HFFc6 (cell line): ENCODE results near the gene SURF2. TPM values are rescaled to one million over a fixed set of nuclear protein-coding genes. Genes with fewer than 3 reads are reported as not detected.
A peak's percentile ranks its signal among the peaks of the same experiment; 100 is the strongest.
"Not testable (repeated sequence)": the region's sequence is repeated elsewhere in the genome, so short reads cannot be mapped to it uniquely, and the experiment has no call there.

Source experiments
- DNase-seq: peaks from one replicate; pipeline ENCODE4 v3.0.0-alpha.2; 2018
- H3K27ac Mint-ChIP-seq: 2 replicates; pipeline ENCODE4 v1.8.0; 2020; ENCODE audit warnings: mild to moderate bottlenecking, mixed read lengths
- H3K27me3 Mint-ChIP-seq: 2 replicates; pipeline ENCODE4 v1.8.0; 2021; ENCODE audit warnings: mild to moderate bottlenecking, moderate library complexity, mixed read lengths; ENCODE audit not compliant: insufficient read depth
- H3K36me3 Mint-ChIP-seq: 2 replicates; pipeline ENCODE4 v1.8.0; 2021; ENCODE audit warnings: low read depth, mixed read lengths
- H3K4me1 Mint-ChIP-seq: 2 replicates; pipeline ENCODE4 v1.8.0; 2020; ENCODE audit warnings: low read depth, mixed read lengths
- H3K4me3 Mint-ChIP-seq: 2 replicates; pipeline ENCODE4 v1.8.0; 2020; ENCODE audit warnings: mild to moderate bottlenecking, moderate library complexity, mixed read lengths
- H3K9me3 Mint-ChIP-seq: 2 replicates; pipeline ENCODE4 v1.8.0; 2020; ENCODE audit warnings: mild to moderate bottlenecking, mixed read lengths
- total RNA-seq, 6 experiments: library from RNA; stranded (reverse); fragmentation: NEBNext Ultra II Directional; extraction: Animal tissue kit (Norgen Biotek cat#: 25700); gene quantifications; 2 replicates in 1 of 6; 3 replicates in 5 of 6; pipeline ENCODE4 v1.2.3, GENCODE V29; 2021
- TF ChIP-seq, protein P1 (sequence below): fragments of 200-600 bp; sonication (generic); IDR thresholded peaks from 2 replicates; pipeline ENCODE4 v1.5.0; 2021; ENCODE audit warnings: antibody characterized with exemption, mild to moderate bottlenecking

Gene SURF2
- total RNA-seq, 6 experiments from 2014 or later: 16.6 to 20.9 (median 18.2) TPM

DNA sequence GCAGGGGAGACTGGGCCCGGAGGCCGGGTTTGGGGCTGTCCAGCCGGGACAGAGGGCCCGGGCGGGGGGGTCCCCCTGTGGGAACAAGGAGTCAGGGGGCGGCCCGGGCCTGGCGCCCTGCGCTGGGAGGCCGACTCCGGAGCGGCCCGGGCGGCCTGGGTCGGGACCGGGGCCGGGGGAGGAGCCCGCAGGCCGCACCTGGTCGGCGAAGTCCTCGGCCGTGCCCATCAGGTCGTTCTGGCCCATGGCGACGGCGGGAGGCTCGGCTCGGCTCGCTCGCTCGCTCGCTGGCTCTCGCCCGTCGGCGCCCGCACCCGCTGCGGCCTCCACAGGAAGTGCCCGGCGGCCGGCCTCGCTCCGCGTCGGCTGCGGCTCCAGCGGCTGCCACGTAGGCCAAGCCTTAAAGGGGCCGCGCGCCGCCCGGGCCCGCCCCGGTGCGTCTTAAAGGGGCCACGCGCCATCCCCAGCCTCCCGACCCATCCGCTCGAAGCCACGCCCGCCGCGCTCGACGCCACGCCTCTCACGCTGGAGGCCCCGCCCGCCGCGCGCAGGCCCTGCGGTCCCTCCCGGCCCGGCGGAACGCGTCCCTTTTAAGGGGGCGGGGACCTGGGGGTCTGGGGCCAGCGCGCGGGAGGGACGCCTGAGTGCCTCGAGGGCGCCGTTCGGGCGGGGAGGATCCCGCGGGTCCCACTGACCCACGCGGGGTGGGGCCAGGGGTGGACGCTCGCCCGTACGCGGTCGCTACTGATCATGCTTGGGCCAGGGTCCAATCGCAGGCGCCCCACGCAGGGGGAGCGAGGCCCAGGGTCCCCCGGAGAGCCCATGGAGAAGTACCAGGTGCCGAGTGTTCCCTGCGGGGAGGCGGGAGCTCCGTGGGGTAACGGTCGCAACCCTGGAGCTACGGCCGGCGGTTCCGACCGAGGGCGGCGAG is 19.6 kb downstream of the SURF2 start, which contains the start of the genes STKLD1 and SURF4:
STKLD1 (plus strand) TSS at position 643 of the 931 bp plus-strand sequence; CDS start at position 751, 108 bp downstream.
SURF4 (minus strand) TSS at position 337 of the 931 bp plus-strand sequence; CDS start at position 246, 91 bp downstream.
- Mint-ChIP-seq H3K4me3 (peak within 1 kb of the TSS; percentile 99), H3K27ac (peak within 1 kb of the TSS; percentile 99), H3K9me3 (no peaks in the 10 kb centered on the region), H3K27me3 (peaks cover 7% of the 10 kb centered on the region), H3K36me3 (peaks cover 19% of the 10 kb centered on the region), H3K4me1 (peaks cover 43% of the 10 kb centered on the region)
- peak; percentile 90 for DNase-seq
- TF ChIP-seq, protein P1, sequence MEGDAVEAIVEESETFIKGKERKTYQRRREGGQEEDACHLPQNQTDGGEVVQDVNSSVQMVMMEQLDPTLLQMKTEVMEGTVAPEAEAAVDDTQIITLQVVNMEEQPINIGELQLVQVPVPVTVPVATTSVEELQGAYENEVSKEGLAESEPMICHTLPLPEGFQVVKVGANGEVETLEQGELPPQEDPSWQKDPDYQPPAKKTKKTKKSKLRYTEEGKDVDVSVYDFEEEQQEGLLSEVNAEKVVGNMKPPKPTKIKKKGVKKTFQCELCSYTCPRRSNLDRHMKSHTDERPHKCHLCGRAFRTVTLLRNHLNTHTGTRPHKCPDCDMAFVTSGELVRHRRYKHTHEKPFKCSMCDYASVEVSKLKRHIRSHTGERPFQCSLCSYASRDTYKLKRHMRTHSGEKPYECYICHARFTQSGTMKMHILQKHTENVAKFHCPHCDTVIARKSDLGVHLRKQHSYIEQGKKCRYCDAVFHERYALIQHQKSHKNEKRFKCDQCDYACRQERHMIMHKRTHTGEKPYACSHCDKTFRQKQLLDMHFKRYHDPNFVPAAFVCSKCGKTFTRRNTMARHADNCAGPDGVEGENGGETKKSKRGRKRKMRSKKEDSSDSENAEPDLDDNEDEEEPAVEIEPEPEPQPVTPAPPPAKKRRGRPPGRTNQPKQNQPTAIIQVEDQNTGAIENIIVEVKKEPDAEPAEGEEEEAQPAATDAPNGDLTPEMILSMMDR: no peak

DNA sequence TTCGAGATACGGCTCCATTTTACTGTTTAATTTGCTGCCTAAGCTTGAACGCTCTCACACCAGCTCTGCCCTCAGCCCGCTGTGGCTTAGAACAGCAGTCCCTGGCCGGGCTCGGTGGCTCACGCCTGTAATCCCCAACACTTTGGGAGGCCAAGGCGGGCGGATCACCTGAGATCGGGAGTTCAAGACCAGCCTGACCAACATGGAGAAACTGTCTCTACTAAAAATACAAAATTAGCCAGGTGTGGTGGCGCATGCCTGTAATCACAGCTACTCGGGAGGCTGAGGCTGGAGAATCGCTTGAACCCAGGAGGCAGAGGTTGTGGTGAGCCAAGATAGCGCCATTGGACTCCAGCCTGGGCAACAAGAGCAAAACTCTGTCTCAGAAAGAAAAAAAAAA is 20.9 kb downstream of the SURF2 start:
- not testable (repeated sequence) for DNase-seq, H3K27me3 Mint-ChIP-seq, H3K9me3 Mint-ChIP-seq
- H3K4me3 Mint-ChIP-seq: peak overlapping the region; percentile 75
- H3K36me3 Mint-ChIP-seq: peaks cover 15% of the 10 kb centered on the region
- H3K4me1 Mint-ChIP-seq: peaks cover 30% of the 10 kb centered on the region
- peak overlapping the region; percentile 43 for H3K27ac Mint-ChIP-seq

DNA sequence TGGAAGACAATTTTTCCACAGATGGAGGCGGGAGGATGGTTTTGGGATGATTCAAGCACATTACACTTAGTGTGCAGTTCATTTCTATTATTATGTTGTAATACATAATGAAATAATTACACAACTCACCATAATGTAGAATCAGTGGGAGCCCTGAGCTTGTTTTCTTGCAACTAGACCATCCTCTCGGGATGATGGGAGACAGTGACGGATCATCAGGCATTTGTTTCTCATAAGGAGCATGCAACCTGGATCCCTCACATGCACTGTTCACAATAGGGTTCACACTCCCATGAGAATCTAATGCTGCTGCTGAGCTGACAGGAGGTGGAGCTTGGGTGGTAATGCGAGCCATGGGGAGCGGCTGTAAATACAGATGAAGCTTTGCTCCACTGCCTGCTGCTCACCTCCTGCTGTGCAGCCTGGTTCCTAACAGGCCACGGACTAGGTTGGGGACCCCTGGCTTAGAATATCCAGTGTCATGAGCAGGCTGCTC is 21.4 kb downstream of the SURF2 start:
- Mint-ChIP-seq H3K4me3 (peak overlapping the region; percentile 75), H3K36me3 (peaks cover 10% of the 10 kb centered on the region)

DNA sequence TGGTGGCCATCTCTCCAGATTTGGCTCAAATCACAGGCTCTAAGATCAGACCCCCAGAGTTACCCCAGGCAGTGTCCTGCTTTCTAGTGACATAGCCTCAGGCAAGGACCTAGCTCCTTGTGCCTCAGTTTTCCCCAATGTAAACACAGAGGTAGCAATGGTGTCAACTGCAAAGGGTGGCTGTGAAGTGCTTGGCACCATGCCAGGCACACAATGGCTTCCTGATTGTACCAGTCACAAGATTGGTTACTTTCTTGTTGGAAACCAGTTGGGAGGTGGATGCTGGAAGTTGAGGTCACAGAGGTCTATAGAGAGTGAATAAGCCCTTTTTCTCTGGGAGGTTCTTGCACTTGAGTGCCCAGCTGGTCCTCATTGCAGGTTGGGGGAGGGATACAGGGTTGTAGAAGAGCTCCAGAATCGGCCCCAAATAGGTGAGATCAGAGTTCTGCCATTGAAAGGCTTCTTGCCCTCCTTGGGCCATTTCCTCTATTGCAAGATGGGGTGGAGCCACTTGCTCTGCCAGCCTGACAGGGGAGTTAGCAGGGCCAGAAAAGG is 22.1 kb downstream of the SURF2 start:
- DNase-seq: no peak
- TF ChIP-seq, protein P1: no peak
- H3K4me3 Mint-ChIP-seq: no peak overlapping the region
- H3K27me3 Mint-ChIP-seq: peaks cover 6% of the 10 kb centered on the region
- H3K9me3 Mint-ChIP-seq: no peaks in the 10 kb centered on the region
- peaks cover 25% of the 10 kb centered on the region for H3K4me1 Mint-ChIP-seq
- peaks cover 8% of the 10 kb centered on the region for H3K36me3 Mint-ChIP-seq
- peak overlapping the region; percentile 43; the same call in 1 of the 2 replicates for H3K27ac Mint-ChIP-seq

More for the DNA sequence above, 21.4 kb downstream of the SURF2 start:
- peaks cover 25% of the 10 kb centered on the region for H3K4me1 Mint-ChIP-seq
- peak; percentile 65 for DNase-seq
- H3K9me3 Mint-ChIP-seq: no peaks in the 10 kb centered on the region
- peaks cover 6% of the 10 kb centered on the region for H3K27me3 Mint-ChIP-seq
- H3K27ac Mint-ChIP-seq: peak overlapping the region; percentile 43
- TF ChIP-seq, protein P1: no peak

DNA sequence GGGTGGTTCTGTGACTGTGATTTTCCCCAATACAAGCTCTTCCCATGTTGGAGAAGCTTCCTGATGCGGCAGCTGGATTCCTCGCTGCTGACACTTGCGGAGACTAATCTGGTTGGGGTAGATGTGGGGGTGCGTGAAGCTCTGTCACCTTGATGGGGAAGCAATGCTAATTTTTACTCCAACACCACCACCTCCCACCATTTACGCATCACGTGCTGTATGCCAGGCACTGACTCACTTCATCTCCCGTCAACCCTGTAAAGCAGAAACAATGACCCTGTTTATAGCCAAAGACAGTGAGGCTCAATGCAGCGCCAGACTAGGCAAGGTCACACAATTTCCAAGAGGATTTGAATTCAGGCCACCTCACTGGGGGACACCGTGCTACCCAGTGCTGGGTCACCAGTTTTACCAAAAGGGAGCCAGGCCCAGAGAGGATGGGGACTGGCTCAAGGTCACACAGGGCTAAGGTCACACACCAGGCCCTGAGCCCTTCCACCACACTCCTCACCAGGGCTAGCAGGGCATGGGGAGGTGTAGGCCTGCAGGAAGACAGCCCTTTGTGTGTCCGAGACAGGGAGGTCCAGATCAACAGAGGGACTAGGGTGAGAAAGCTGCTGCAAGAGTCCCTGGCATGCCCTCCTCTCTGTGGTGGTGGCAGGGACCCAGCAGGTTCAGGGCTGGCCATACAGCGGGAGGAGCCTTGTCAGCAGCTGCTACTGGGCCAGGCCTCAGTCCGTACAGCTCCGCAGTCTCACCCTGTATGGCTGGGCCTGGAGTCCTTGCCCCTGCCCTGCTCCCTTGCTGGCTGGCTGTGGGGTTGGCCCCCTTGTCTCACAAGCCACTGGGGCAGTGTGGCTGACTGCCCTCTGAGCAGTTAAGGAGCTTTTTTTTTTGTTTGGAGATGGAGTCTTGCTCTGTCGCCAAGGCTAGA is 23.1 kb downstream of the SURF2 start:
- Mint-ChIP-seq H3K4me3 (no peak overlapping the region), H3K36me3 (peaks cover 8% of the 10 kb centered on the region), H3K27me3 (peaks cover 6% of the 10 kb centered on the region)

More for the DNA sequence above, 23.1 kb downstream of the SURF2 start:
- H3K4me1 Mint-ChIP-seq: peaks cover 25% of the 10 kb centered on the region
- H3K27ac Mint-ChIP-seq: no peak overlapping the region
- DNase-seq: no peak
- TF ChIP-seq, protein P1: no peak
- no peaks in the 10 kb centered on the region for H3K9me3 Mint-ChIP-seq
